Tibial artery (tissue), 4 donors: ENCODE data around the gene MYRFL.

Experiments
- DNase-seq, 2 donors: peaks; one replicate each; pipeline ENCODE4 v3.0.0-alpha.2; 2019
- H3K27ac ChIP-seq, 2 donors: fragments of 200-600 bp; sonication (generic) in 1 of 2; 1 replicate in 1 of 2; 2 replicates in 1 of 2; pipeline ENCODE4 v1.5.1; 2018 to 2019; ENCODE audit warnings: mild to moderate bottlenecking in 1 of 2
- H3K27me3 ChIP-seq, 2 donors: fragments of 200-600 bp; sonication (generic) in 1 of 2; one replicate each; pipeline versions ENCODE4 v1.5.1 to v1.6.0; 2016 to 2019
- H3K36me3 ChIP-seq, 3 donors: fragments of 200-600 bp; sonication (generic) in 2 of 3; one replicate each; pipeline ENCODE4 v1.5.1; 2016 to 2019; ENCODE audit warnings: mild to moderate bottlenecking in 2 of 3
- H3K4me1 ChIP-seq, 4 donors: fragments of 200-600 bp; sonication (generic) in 2 of 4; 1 replicate in 3 of 4; 2 replicates in 1 of 4; pipeline ENCODE4 v1.5.1; 2016 to 2019
- H3K4me3 ChIP-seq, 2 donors: fragments of 200-600 bp; sonication (generic) in 1 of 2; 1 replicate in 1 of 2; 2 replicates in 1 of 2; pipeline ENCODE4 v1.5.1; 2018 to 2019; ENCODE audit warnings: mild to moderate bottlenecking in 2 of 2
- H3K9me3 ChIP-seq, 3 donors: fragments of 200-600 bp; sonication (generic) in 1 of 3; one replicate each; pipeline ENCODE4 v1.5.1; 2016 to 2019
- CTCF ChIP-seq, 2 experiments: fragments of 200-600 bp in 1 of 2; fragments of 450-650 bp in 1 of 2; IDR thresholded peaks; one replicate each; pipeline ENCODE4 v1.5.1; 2017 to 2019; ENCODE audit warnings: antibody characterized with exemption in 2 of 2, mild to moderate bottlenecking in 1 of 2, moderate library complexity in 1 of 2
- intact Hi-C: fragments of 100-400 bp; cut with DNase I; formaldehyde crosslinking; loops from one replicate; pipeline ENCODE4 v1.15.0; 2023; ENCODE audit warnings: low total_unique reads

The MYRFL gene

GRCh38 chr12:69810870-69811498, 14.0 kb upstream of the MYRFL start:
- no peak for TF ChIP-seq CTCF (IDR thresholded peaks at IDR 0.05)
- no peak for DNase-seq
- no peak overlapping the region for H3K4me3 ChIP-seq

GRCh38 chr12:69816082-69816481, 8.9 kb upstream of the MYRFL start:
- no peak overlapping the region for H3K4me3 ChIP-seq
- H3K27ac ChIP-seq, result no peak overlapping the region
- peaks cover 0 to 3% (median 1%) of the 10 kb centered on the region in 4 donors for H3K4me1 ChIP-seq
- TF ChIP-seq CTCF (IDR thresholded peaks at IDR 0.05), result no peak
- H3K36me3 ChIP-seq, result peaks cover 4 to 8% (median 7%) of the 10 kb centered on the region in 3 donors
- DNase-seq, result no peak
- no peaks in the 10 kb centered on the region for H3K27me3 ChIP-seq
- H3K9me3 ChIP-seq, result no peaks in the 10 kb centered on the region
- intact Hi-C loops, result no loop called here

More at GRCh38 chr12:69810870-69811498, 14.0 kb upstream of the MYRFL start:
- Histone ChIP-seq H3K9me3 (peaks cover 0 to 10% (median 4%) of the 10 kb centered on the region in 3 donors), H3K27ac (no peak overlapping the region), H3K36me3 (peaks cover 17 to 21% (median 20%) of the 10 kb centered on the region in 3 donors), H3K27me3 (no peaks in the 10 kb centered on the region), H3K4me1 (no peaks in the 10 kb centered on the region)
- intact Hi-C loops, result no loop called here

- Histone ChIP-seq H3K27me3 (no peaks in the 10 kb centered on the region), H3K27ac (no peak overlapping the region), H3K9me3 (no peaks in the 10 kb centered on the region), H3K36me3 (peaks cover 1 to 4% (median 2%) of the 10 kb centered on the region in 3 donors), H3K4me1 (peaks cover 0 to 12% (median 5%) of the 10 kb centered on the region in 4 donors), H3K4me3 (no peak overlapping the region)
- no peak for TF ChIP-seq CTCF (IDR thresholded peaks at IDR 0.05)
- no peak for DNase-seq
- intact Hi-C loops, result no loop called here
Measured at GRCh38 chr12:69821032-69821455, 4.0 kb upstream of the MYRFL start.

GRCh38 chr12:69821456-69822159, 3.4 kb upstream of the MYRFL start:
- Histone ChIP-seq H3K4me3 (no peak overlapping the region), H3K36me3 (peaks cover 0 to 1% (median 0%) of the 10 kb centered on the region in 3 donors), H3K4me1 (peaks cover 0 to 12% (median 5%) of the 10 kb centered on the region in 4 donors), H3K27ac (no peak overlapping the region), H3K27me3 (no peaks in the 10 kb centered on the region), H3K9me3 (no peaks in the 10 kb centered on the region)
- TF ChIP-seq CTCF (IDR thresholded peaks at IDR 0.05), result no peak
- DNase-seq, result no peak
- intact Hi-C loops, result no loop called here

- H3K4me1 ChIP-seq, result peaks cover 0 to 12% (median 5%) of the 10 kb centered on the region in 4 donors
- no peak overlapping the region for H3K27ac ChIP-seq
- H3K9me3 ChIP-seq, result no peaks in the 10 kb centered on the region
- H3K27me3 ChIP-seq, result no peaks in the 10 kb centered on the region
- no peak for TF ChIP-seq CTCF (IDR thresholded peaks at IDR 0.05)
- no peaks in the 10 kb centered on the region for H3K36me3 ChIP-seq
- intact Hi-C loops, result no loop called here
- no peak overlapping the region for H3K4me3 ChIP-seq
- DNase-seq, result no peak
Measured at GRCh38 chr12:69822201-69822860, 2.7 kb upstream of the MYRFL start.
